Measurements from ENCODE around the gene RBMS3. TPM values are rescaled to one million over a fixed set of nuclear protein-coding genes. Genes with fewer than 3 reads are reported as not detected.
"Not testable (repeated sequence)": the region's sequence is repeated elsewhere in the genome, so short reads cannot be mapped to it uniquely, and the experiment has no call there.

Gene RBMS3
- total RNA-seq, 1 donor from 2014 or later, result 3.4 TPM

GRCh38 chr3:29805757-29806156 is 524.9 kb downstream of the RBMS3 start:
- Histone ChIP-seq H3K27me3 (ENCODE audit: control insufficient read depth, insufficient read depth, low read length) (no peaks in the 10 kb centered on the region), H3K4me3 (ENCODE audit: low read depth, low read length) (no peak overlapping the region), H3K36me3 (ENCODE audit: control insufficient read depth, insufficient read depth, low read length) (no peaks in the 10 kb centered on the region)
- FAIRE-seq (no peak), DNase-seq (ENCODE audit: low read depth) (no peak)
- no peak for TF ChIP-seq CTCF (IDR thresholded peaks at IDR 0.05; ENCODE audit: insufficient read depth, low read length, severe bottlenecking)

DNA sequence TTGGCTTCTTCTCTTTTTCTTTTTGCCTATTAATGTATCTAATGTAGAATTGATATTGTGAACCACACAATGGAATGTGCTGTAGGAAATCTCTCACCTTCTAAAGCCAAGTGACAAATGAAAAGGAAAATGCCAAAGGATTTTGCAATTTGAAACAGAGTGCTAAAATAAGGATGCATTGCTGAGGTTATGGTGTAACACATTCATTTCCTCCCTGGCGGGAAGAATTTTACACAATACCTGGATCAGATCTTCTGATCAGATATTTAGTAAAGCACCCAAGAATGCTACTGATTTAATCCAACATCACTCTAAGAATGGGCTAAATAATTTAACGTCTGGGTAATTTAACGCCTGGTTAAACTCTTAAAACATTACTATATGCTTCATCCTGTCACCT is 527.5 kb downstream of the RBMS3 start:
- H3K27me3 ChIP-seq (ENCODE audit: control insufficient read depth, insufficient read depth, low read length); FAIRE-seq; H3K4me3 ChIP-seq (ENCODE audit: low read depth, low read length); H3K36me3 ChIP-seq (ENCODE audit: control insufficient read depth, insufficient read depth, low read length); DNase-seq (ENCODE audit: low read depth): not testable (repeated sequence)

- H3K4me3 ChIP-seq (ENCODE audit: low read depth, low read length), result no peak overlapping the region
- FAIRE-seq (no peak), DNase-seq (ENCODE audit: low read depth) (peak; percentile 22)
- no peaks in the 10 kb centered on the region for H3K27me3 ChIP-seq (ENCODE audit: control insufficient read depth, insufficient read depth, low read length)
- H3K36me3 ChIP-seq (ENCODE audit: control insufficient read depth, insufficient read depth, low read length), result no peaks in the 10 kb centered on the region
- TF ChIP-seq CTCF (IDR thresholded peaks at IDR 0.05; ENCODE audit: insufficient read depth, low read length, severe bottlenecking), result no peak
Measured at GRCh38 chr3:29822071-29822470, 541.2 kb downstream of the RBMS3 start.

DNA sequence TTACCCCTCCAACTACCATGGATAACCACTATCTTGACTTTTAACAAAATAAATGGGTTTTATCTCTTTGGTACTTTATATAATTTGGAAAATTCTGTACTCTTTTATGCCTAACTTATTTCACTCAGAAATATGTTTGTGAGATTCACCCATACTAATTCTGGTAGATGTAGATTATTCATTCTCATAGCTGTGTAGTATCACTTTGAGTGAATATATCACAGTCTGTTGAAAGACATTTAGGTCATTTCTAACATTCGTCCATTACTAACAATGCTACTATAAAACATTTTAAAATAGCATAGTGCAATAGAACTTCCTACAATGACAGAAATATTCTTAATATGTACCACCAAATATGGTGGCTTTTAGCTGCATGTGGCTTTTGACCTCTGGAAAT is 542.4 kb downstream of the RBMS3 start:
- H3K4me3 ChIP-seq (ENCODE audit: low read depth, low read length), result no peak overlapping the region
- H3K27me3 ChIP-seq (ENCODE audit: control insufficient read depth, insufficient read depth, low read length), result no peaks in the 10 kb centered on the region
- TF ChIP-seq CTCF (IDR thresholded peaks at IDR 0.05; ENCODE audit: insufficient read depth, low read length, severe bottlenecking), result no peak
- no peaks in the 10 kb centered on the region for H3K36me3 ChIP-seq (ENCODE audit: control insufficient read depth, insufficient read depth, low read length)
- DNase-seq (ENCODE audit: low read depth) (no peak), FAIRE-seq (no peak)

DNA sequence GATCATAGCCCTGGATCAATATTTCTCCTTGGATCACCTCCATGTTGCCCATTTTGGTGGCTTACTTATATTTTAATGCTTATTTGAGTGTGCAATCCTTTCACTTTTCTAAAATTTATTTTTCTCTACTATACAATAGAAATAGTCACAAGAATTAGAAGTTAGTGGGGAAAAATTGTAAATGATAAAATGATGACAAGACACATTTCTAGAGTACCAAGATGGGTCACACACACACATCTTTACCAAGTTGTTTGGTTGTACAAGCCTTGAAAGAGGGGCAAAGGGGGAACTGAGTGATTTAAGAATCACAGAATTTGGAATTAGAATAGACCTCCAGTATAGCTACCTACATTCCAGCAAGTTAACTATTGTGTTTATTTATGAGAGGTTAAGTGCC is 545.8 kb downstream of the RBMS3 start:
- Histone ChIP-seq H3K36me3 (ENCODE audit: control insufficient read depth, insufficient read depth, low read length) (no peaks in the 10 kb centered on the region), H3K4me3 (ENCODE audit: low read depth, low read length) (no peak overlapping the region), H3K27me3 (ENCODE audit: control insufficient read depth, insufficient read depth, low read length) (no peaks in the 10 kb centered on the region)
- no peak for FAIRE-seq
- no peak for DNase-seq (ENCODE audit: low read depth)
- no peak for TF ChIP-seq CTCF (IDR thresholded peaks at IDR 0.05; ENCODE audit: insufficient read depth, low read length, severe bottlenecking)

GRCh38 chr3:29827756-29828155 is 546.9 kb downstream of the RBMS3 start:
- DNase-seq (ENCODE audit: low read depth) (no peak), FAIRE-seq (no peak)
- no peaks in the 10 kb centered on the region for H3K36me3 ChIP-seq (ENCODE audit: control insufficient read depth, insufficient read depth, low read length)
- no peaks in the 10 kb centered on the region for H3K27me3 ChIP-seq (ENCODE audit: control insufficient read depth, insufficient read depth, low read length)
- H3K4me3 ChIP-seq (ENCODE audit: low read depth, low read length), result no peak overlapping the region
- no peak for TF ChIP-seq CTCF (IDR thresholded peaks at IDR 0.05; ENCODE audit: insufficient read depth, low read length, severe bottlenecking)

Measured in bronchial epithelial cell (primary cell).